H1 (cell line): Measurements from ENCODE around the gene GRAP. TPM values are rescaled to one million over a fixed set of nuclear protein-coding genes. Genes with fewer than 3 reads are reported as not detected.

Experiments used
- CTCF ChIA-PET: fragments of 300-600 bp; sonication (Branson Sonifier 250); formaldehyde crosslinking; loops from one replicate; lab custom pipeline; 2021; ENCODE audit not compliant: partially characterized antibody; lab: Charles Lee
- POLR2A ChIA-PET: fragments of 300-600 bp; sonication (Branson Sonifier 250); formaldehyde crosslinking; loops from one replicate; lab custom pipeline; 2021; ENCODE audit warnings: inconsistent platforms; ENCODE audit not compliant: partially characterized antibody; lab: Charles Lee
- DNase-seq, 2 experiments: peaks; one replicate each; pipeline versions ENCODE4 v3.0.0 to v3.0.0-alpha.2; 2010 to 2022; ENCODE audit warnings: low spot score in 2 of 2, low read depth in 1 of 2, mixed read lengths in 1 of 2
- FAIRE-seq: peaks from 2 replicates; lab custom pipeline; 2011; peaks lifted over from hg19 to GRCh38; lab: Jason Lieb, UNC
- H2AFZ ChIP-seq: 2 replicates; pipeline ENCODE4 v1.8.1; 2012; ENCODE audit warnings: low read length, inconsistent platforms
- H2AK5ac ChIP-seq: 2 replicates; pipeline ENCODE4 v1.6.1; 2013; ENCODE audit warnings: low read depth, low read length
- H2BK120ac ChIP-seq: replicated peaks from 2 replicates; pipeline ENCODE3; 2013; ENCODE audit warnings: low read depth, low read length, inconsistent platforms
- H2BK12ac ChIP-seq: 2 replicates; pipeline ENCODE4 v1.6.1; 2013; ENCODE audit warnings: low read depth, low read length
- H2BK15ac ChIP-seq: 2 replicates; pipeline ENCODE4 v1.6.1; 2013; ENCODE audit warnings: low read length
- H2BK20ac ChIP-seq: 2 replicates; pipeline ENCODE4 v1.6.1; 2013; ENCODE audit warnings: low read length
- H2BK5ac ChIP-seq: 2 replicates; pipeline ENCODE4 v1.6.1; 2013; ENCODE audit warnings: low read depth, low read length
- H3K14ac ChIP-seq: 2 replicates; pipeline ENCODE4 v1.6.1; 2013; ENCODE audit warnings: inconsistent platforms; ENCODE audit not compliant: insufficient read length
- H3K18ac ChIP-seq: 2 replicates; pipeline ENCODE4 v1.6.1; 2013; ENCODE audit warnings: low read length; ENCODE audit errors: extremely low read depth
- H3K23ac ChIP-seq: 2 replicates; pipeline ENCODE4 v1.6.1; 2013; ENCODE audit warnings: inconsistent platforms; ENCODE audit not compliant: insufficient read length
- H3K23me2 ChIP-seq: 2 replicates; pipeline ENCODE4 v1.6.1; 2013; ENCODE audit warnings: low read depth, low read length
- H3K27ac ChIP-seq: 2 replicates; pipeline ENCODE4 v1.6.1; 2011; ENCODE audit warnings: low read depth, low read length, inconsistent platforms
- H3K27me3 ChIP-seq, 4 experiments: replicated peaks in 1 of 4; 1 replicate in 1 of 4; 2 replicates in 3 of 4; pipeline versions ENCODE4 v1.6.1 to v1.8.1; 2011 to 2013; ENCODE audit warnings: low read length in 3 of 4, mild to moderate bottlenecking in 3 of 4, inconsistent platforms in 2 of 4, mixed read lengths in 2 of 4, moderate library complexity in 1 of 4; ENCODE audit not compliant: control insufficient read depth in 3 of 4, insufficient read depth in 3 of 4; ENCODE audit errors: extremely low read depth in 1 of 4
- H3K36me3 ChIP-seq, 4 experiments: 2 replicates each; pipeline versions ENCODE4 v1.6.1 to v1.8.1; 2011 to 2013; ENCODE audit warnings: mild to moderate bottlenecking in 4 of 4, low read length in 3 of 4, moderate library complexity in 2 of 4, control low read depth in 1 of 4, inconsistent platforms in 1 of 4; ENCODE audit not compliant: insufficient read depth in 4 of 4, control insufficient read depth in 2 of 4
- H3K4ac ChIP-seq: replicated peaks from 2 replicates; pipeline ENCODE3; 2013; ENCODE audit warnings: low read length, low read depth, mixed read lengths, inconsistent platforms; ENCODE audit not compliant: insufficient read length
- H3K4me1 ChIP-seq, 4 experiments: replicated peaks in 1 of 4; 1 replicate in 1 of 4; 2 replicates in 3 of 4; pipeline versions ENCODE4 v1.6.1 to v1.8.1; 2011 to 2013; ENCODE audit warnings: low read length in 3 of 4, inconsistent platforms in 2 of 4, mixed read lengths in 1 of 4; ENCODE audit not compliant: insufficient read depth in 4 of 4, control insufficient read depth in 3 of 4
- H3K4me2 ChIP-seq, 2 experiments: 2 replicates each; pipeline versions ENCODE4 v1.6.1 to v1.8.1; 2011 to 2013; ENCODE audit warnings: low read depth in 2 of 2, low read length in 2 of 2, control low read depth in 1 of 2, inconsistent platforms in 1 of 2, mild to moderate bottlenecking in 1 of 2; ENCODE audit not compliant: insufficient read depth in 1 of 2
- H3K4me3 ChIP-seq, 4 experiments: fragments of 200-600, 300-600 bp in 1 of 4; sonication (generic), shearing (Covaris generic), sonication (Bioruptor Twin) in 1 of 4; 2 replicates each; pipeline versions ENCODE4 v1.5.1 to v1.8.1; 2011 to 2016; ENCODE audit warnings: low read length in 4 of 4, low read depth in 3 of 4, control low read depth in 2 of 4, inconsistent platforms in 2 of 4, mild to moderate bottlenecking in 2 of 4, mixed read lengths in 1 of 4, moderate library complexity in 1 of 4; ENCODE audit not compliant: insufficient read depth in 2 of 4; ENCODE audit errors: extremely low read depth in 1 of 4
- H3K56ac ChIP-seq: replicated peaks from 2 replicates; pipeline ENCODE3; 2013; ENCODE audit warnings: low read depth, mild to moderate bottlenecking, mixed read lengths, low read length, inconsistent platforms; ENCODE audit not compliant: insufficient read length
- H3K79me1 ChIP-seq: 2 replicates; pipeline ENCODE4 v1.6.1; 2013; ENCODE audit warnings: low read depth, low read length, control low read depth
- H3K79me2 ChIP-seq, 2 experiments: 2 replicates each; pipeline versions ENCODE4 v1.6.1 to v1.8.1; 2012 to 2013; ENCODE audit warnings: low read length in 2 of 2, mild to moderate bottlenecking in 2 of 2, inconsistent platforms in 1 of 2; ENCODE audit not compliant: insufficient read depth in 2 of 2, control insufficient read depth in 1 of 2
- H3K9ac ChIP-seq, 4 experiments: replicated peaks in 1 of 4; 1 replicate in 1 of 4; 2 replicates in 3 of 4; pipeline versions ENCODE4 v1.6.1 to v1.8.1; 2011 to 2013; ENCODE audit warnings: low read depth in 3 of 4, low read length in 3 of 4, control low read depth in 2 of 4, mild to moderate bottlenecking in 2 of 4, moderate library complexity in 2 of 4, inconsistent platforms in 1 of 4; ENCODE audit errors: extremely low read depth in 1 of 4
- H3K9me3 ChIP-seq, 2 experiments: 2 replicates each; pipeline versions ENCODE4 v1.6.1 to v1.8.1; 2012 to 2013; ENCODE audit warnings: mild to moderate bottlenecking in 2 of 2, moderate library complexity in 2 of 2, control low read depth in 1 of 2, inconsistent platforms in 1 of 2, low read depth in 1 of 2, low read length in 1 of 2, mixed read lengths in 1 of 2; ENCODE audit not compliant: insufficient read depth in 2 of 2
- H4K20me1 ChIP-seq, 2 experiments: replicated peaks in 1 of 2; 2 replicates each; pipeline versions ENCODE3 to v1.8.1; 2011 to 2013; ENCODE audit warnings: inconsistent platforms in 2 of 2, low read length in 2 of 2, mild to moderate bottlenecking in 1 of 2; ENCODE audit not compliant: insufficient read depth in 2 of 2, control insufficient read depth in 1 of 2
- H4K5ac ChIP-seq: 2 replicates; pipeline ENCODE4 v1.6.1; 2013; ENCODE audit warnings: low read length, low read depth, mixed read lengths, inconsistent platforms; ENCODE audit not compliant: insufficient read length
- H4K8ac ChIP-seq: 2 replicates; pipeline ENCODE4 v1.8.0; 2013; ENCODE audit warnings: mild to moderate bottlenecking, moderate library complexity, low read length, inconsistent platforms; ENCODE audit not compliant: insufficient read depth; ENCODE audit errors: extremely low read depth
- H4K91ac ChIP-seq: replicated peaks from 2 replicates; pipeline ENCODE3; 2013; ENCODE audit warnings: low read length, mixed read lengths, inconsistent platforms; ENCODE audit not compliant: insufficient read length
- CEBPB ChIP-seq: IDR thresholded peaks from 2 replicates; pipeline ENCODE4 v1.6.1; 2012; ENCODE audit warnings: low read depth, low read length
- EGR1 ChIP-seq: IDR thresholded peaks from 2 replicates; pipeline ENCODE4 v1.6.1; 2011; ENCODE audit warnings: low read depth, low read length, borderline replicate concordance
- FOSL1 ChIP-seq: IDR thresholded peaks from 2 replicates; pipeline ENCODE4 v1.6.1; 2011; ENCODE audit warnings: mild to moderate bottlenecking, low read depth, low read length, moderate library complexity; ENCODE audit not compliant: insufficient read depth
- JUN ChIP-seq: IDR thresholded peaks from 2 replicates; pipeline ENCODE4 v1.6.1; 2011; ENCODE audit warnings: low read depth, mild to moderate bottlenecking, improper control_type of control experiment, low read length
- KDM1A ChIP-seq: fragments of 200-600, 300-600 bp; sonication (generic); IDR thresholded peaks from 2 replicates; pipeline ENCODE4 v1.7.1; 2016; ENCODE audit warnings: mild to moderate bottlenecking, low read length, borderline replicate concordance
- KDM4A ChIP-seq: IDR thresholded peaks from one replicate; pipeline ENCODE4 v1.7.1; 2012; ENCODE audit warnings: low read depth, mild to moderate bottlenecking, moderate library complexity, low read length, inconsistent platforms; ENCODE audit not compliant: severe bottlenecking
- PHF8 ChIP-seq: fragments of 200-600 bp; sonication (generic); conservative IDR thresholded peaks from 2 replicates; pipeline ENCODE4 v1.7.1; 2012; ENCODE audit warnings: low read depth, mild to moderate bottlenecking, inconsistent platforms, low read length, moderate library complexity
- SAP30 ChIP-seq: fragments of 300-600 bp; sonication (generic); IDR thresholded peaks from 2 replicates; pipeline ENCODE4 v1.7.1; 2012; ENCODE audit warnings: low read length, moderate library complexity, mild to moderate bottlenecking, inconsistent platforms; ENCODE audit not compliant: insufficient read depth, insufficient replicate concordance
- TAF1 ChIP-seq: IDR thresholded peaks from 2 replicates; pipeline ENCODE4 v1.6.1; 2011; ENCODE audit warnings: mild to moderate bottlenecking, low read depth, low read length
- TAF7 ChIP-seq: optimal IDR thresholded peaks from 2 replicates; pipeline ENCODE3; 2011; ENCODE audit warnings: low read depth, mild to moderate bottlenecking, inconsistent platforms, low read length, moderate library complexity, borderline replicate concordance
- ZNF274 ChIP-seq: IDR thresholded peaks from 2 replicates; pipeline ENCODE4 v1.7.0; 2012; ENCODE audit warnings: low read length, borderline replicate concordance; ENCODE audit errors: extremely low read depth
- WGBS, 2 experiments: shearing (Covaris generic) in 1 of 2; methylation state at CpG; one replicate each; pipeline versions ENCODE4 v1.1.6 to v1.1.7; 2013 to 2015; ENCODE audit warnings: low lambda C conversion rate in 2 of 2, mixed read lengths in 2 of 2, inconsistent platforms in 1 of 2, low coverage in 1 of 2, missing lambda C conversion rate in 1 of 2; ENCODE audit not compliant: insufficient replicate concordance in 2 of 2, insufficient coverage in 1 of 2, insufficient read length in 1 of 2; ENCODE audit errors: extremely low coverage in 1 of 2, missing lambda C conversion rate in 1 of 2; 5-methylcytosine and 5-hydroxymethylcytosine counted together
- polyA plus RNA-seq, 7 experiments: library from polyadenylated mRNA; depleted of rRNA in 3 of 7; stranded (reverse) in 5 of 7; unstranded in 2 of 7; fragments of >200 nt in 5 of 7; fragments of 200-250 nt in 2 of 7; gene quantifications; 1 replicate in 5 of 7; 2 replicates in 1 of 7; 4 replicates in 1 of 7; pipeline versions ENCODE4 v1.2.1 to v1.2.3, GENCODE V29; 2011 to 2013; ENCODE audit warnings: missing spikeins in 2 of 7, mixed read lengths in 2 of 7
- total RNA-seq: library from RNA; stranded (reverse); fragmentation: NEBNext Ultra II Directional; extraction: Animal tissue kit (Norgen Biotek cat#: 25700); gene quantifications from 2 replicates; pipeline ENCODE4 v1.2.1, GENCODE V29; 2021

GRAP gene
- total and polyA plus RNA-seq, 2 of the 8 experiments (the other 6 are each of a cell fraction or from before 2014, with no cell fraction given) = 0.18 to 0.24 TPM

DNA sequence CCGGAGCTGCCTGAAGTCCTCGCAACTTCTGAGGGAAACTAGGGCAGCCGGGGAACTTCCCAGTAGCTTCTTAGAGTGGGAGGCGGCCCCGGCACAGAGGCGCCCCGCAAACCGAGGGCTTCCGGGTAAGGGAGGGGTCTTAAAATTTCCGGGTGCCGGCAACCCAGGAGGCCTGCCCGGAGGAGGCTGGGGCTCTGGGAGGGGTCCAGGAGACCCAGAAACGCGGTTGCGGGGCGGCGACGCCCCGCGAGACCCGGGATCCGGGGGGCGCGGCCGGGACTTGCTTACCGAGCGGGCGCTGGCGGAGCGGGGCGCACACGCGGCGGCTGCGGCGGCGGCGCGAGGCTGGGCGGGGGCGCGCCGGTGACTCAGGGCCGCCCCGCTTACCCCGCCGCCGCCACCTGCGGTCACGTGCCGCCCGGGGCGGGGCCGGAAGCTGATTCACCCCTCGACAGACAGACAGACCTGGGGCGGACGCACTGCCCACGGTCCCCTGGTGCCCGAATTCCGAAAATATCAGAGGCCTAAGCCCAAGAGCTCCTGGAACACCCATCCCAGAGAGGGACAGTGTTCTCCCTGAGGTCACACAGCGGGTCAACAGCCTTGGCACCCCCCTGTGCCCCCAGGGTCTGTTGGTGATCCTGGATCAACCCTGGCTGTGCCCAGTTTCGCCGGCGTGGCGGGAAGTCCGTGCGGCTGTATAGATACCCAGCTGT lies 42.2 kb downstream of the GRAP start, which contains the start of gene FAM83G:
Gene FAM83G (minus strand): TSS at position 344 of the 716 bp plus-strand sequence. CDS start 723 bp downstream, outside the sequence.
- Histone ChIP-seq H2BK20ac (0 out of 2 replicates have a peak within 1 kb of the TSS, but pooled peaks have one; percentile 48), H3K27me3 (no peaks in the 10 kb centered on the region), H2AK5ac (peak within 1 kb of the TSS; percentile 82; the same call in 1 of the 2 replicates), H4K91ac (peak within 1 kb of the TSS; percentile 84), H3K23ac (no peak within 1 kb of the TSS), H4K8ac (peak within 1 kb of the TSS; percentile 92), H4K20me1 (peaks cover 16 to 25% of the 10 kb centered on the region in 2 experiments), H2BK120ac (no peak within 1 kb of the TSS), H3K79me2 (peaks cover 0 to 42% of the 10 kb centered on the region in 2 experiments; a peak in 2 of 4 replicates), H3K14ac (no peak within 1 kb of the TSS), H3K4ac (no peak within 1 kb of the TSS), H3K23me2 (peaks cover 10% of the 10 kb centered on the region), H2AFZ (peak within 1 kb of the TSS; percentile 68; the same call in 1 of the 2 replicates), H3K36me3 (peaks cover 2 to 20% (median 6%) of the 10 kb centered on the region in 4 experiments; a peak in 6 of 8 replicates), H3K27ac (peak within 1 kb of the TSS; percentile 75; the same call in 1 of the 2 replicates), H2BK12ac (0 out of 2 replicates have a peak within 1 kb of the TSS, but pooled peaks have one; percentile 84), H3K4me2 (peak within 1 kb of the TSS; percentile 97), H3K9me3 (peaks cover 0 to 6% of the 10 kb centered on the region in 2 experiments; a peak in 2 of 4 replicates), H4K5ac (peak within 1 kb of the TSS; percentile 75), H3K4me3 (peak within 1 kb of the TSS; percentile 54 to 92 (median 82)), H3K56ac (peak within 1 kb of the TSS; percentile 37), H2BK5ac (peak within 1 kb of the TSS; percentile 91), H3K18ac (peak within 1 kb of the TSS; percentile 95), H3K79me1 (peaks cover 28% of the 10 kb centered on the region), H3K9ac (peak within 1 kb of the TSS; percentile 51 to 80 (median 60)), H2BK15ac (peak within 1 kb of the TSS; percentile 95; the same call in 1 of the 2 replicates), H3K4me1 (peaks cover 0 to 23% (median 18%) of the 10 kb centered on the region in 4 experiments; a peak in 6 of 7 replicates)
- FAIRE-seq (no peak), DNase-seq (peak; percentile 47 to 85)
- CTCF ChIA-PET = interaction anchor here (0.7 to 1.3 kb wide), 3 partner anchors 11 to 44 kb away, joined by 3 to 4 read pairs (median 3); no protein-coding TSS in a partner anchor
- POLR2A ChIA-PET = interaction anchor here (0.6 to 4.1 kb wide), 10 partner anchors 9 to 290 kb away, joined by 3 to 21 read pairs (median 3); no protein-coding TSS in a partner anchor
- WGBS, 2 experiments = 7% methylated on average over 45 of the region's 67 CpGs; no CpG with 5 or more reads in 1 of the 2 experiments
- no peak for TF ChIP-seq SAP30
- no peak for TF ChIP-seq CEBPB
- TF ChIP-seq JUN = no peak
- TF ChIP-seq TAF7 = no peak
- peak; percentile 57; the same call in 1 of the 2 replicates for TF ChIP-seq KDM1A
- TF ChIP-seq ZNF274 = no peak
- TF ChIP-seq KDM4A = peak; percentile 71
- peak; percentile 75 for TF ChIP-seq PHF8
- TF ChIP-seq EGR1 = no peak
- TF ChIP-seq TAF1 = 0 out of 2 replicates have a peak, but pooled peaks have one; percentile 55
- TF ChIP-seq FOSL1 = no peak
